ENCODE measurements around the gene PRR13.

- TF ChIP-seq CTCF (conservative IDR thresholded peaks at IDR 0.05; ENCODE audit: low read depth, low read length) (no peak), EZH2 (IDR thresholded peaks at IDR 0.05; ENCODE audit: borderline replicate concordance, low read depth, low read length, poor library complexity, severe bottlenecking) (no peak)
Measured at GRCh38 chr12:53418221-53418620, 23.3 kb upstream of the PRR13 start.

Measured in A673 (cell line).